Neural cell (in vitro differentiated cells): ENCODE data around the gene PIGQ. TPM values are rescaled to one million over a fixed set of nuclear protein-coding genes. Genes with fewer than 3 reads are reported as not detected.

ENCODE experiments used
- H2AFZ ChIP-seq: fragments of 200-600, 300-800 bp; sonication (generic), shearing (Covaris generic); 2 replicates; pipeline ENCODE4 v1.6.0; 2014; ENCODE audit warnings: low read depth, mild to moderate bottlenecking, antibody characterized with exemption, low read length, moderate library complexity
- H3F3A ChIP-seq: fragments of 200-600 bp; shearing (Covaris generic); 2 replicates; pipeline ENCODE4 v1.6.1; 2016; ENCODE audit warnings: mild to moderate bottlenecking, moderate library complexity, mixed read lengths, antibody characterized with exemption, low read length; ENCODE audit not compliant: insufficient read depth, poor library complexity, severe bottlenecking
- H3K27ac ChIP-seq: fragments of 200-600, 300-800 bp; sonication (generic), shearing (Covaris generic); 2 replicates; pipeline ENCODE4 v1.5.1; 2014; ENCODE audit warnings: mild to moderate bottlenecking, low read length, moderate library complexity
- H3K27me3 ChIP-seq: fragments of 300-800, 200-600 bp; sonication (generic), shearing (Covaris generic); 2 replicates; pipeline ENCODE4 v1.6.0; 2014; ENCODE audit warnings: mild to moderate bottlenecking, low read depth, low read length, moderate library complexity; ENCODE audit not compliant: insufficient read depth
- H3K36me3 ChIP-seq: fragments of 300-800, 200-600 bp; sonication (generic), shearing (Covaris generic); 2 replicates; pipeline ENCODE4 v1.5.1; 2014; ENCODE audit warnings: mild to moderate bottlenecking, antibody characterized with exemption, low read length, moderate library complexity; ENCODE audit not compliant: insufficient read depth
- H3K4me2 ChIP-seq: fragments of 300-800, 200-600 bp; sonication (generic), shearing (Covaris generic); 2 replicates; pipeline ENCODE4 v1.6.0; 2014; ENCODE audit warnings: mild to moderate bottlenecking, low read length
- H3K4me3 ChIP-seq: fragments of 300-800, 200-600 bp; sonication (generic), shearing (Covaris generic); 2 replicates; pipeline ENCODE4 v1.5.1; 2014; ENCODE audit warnings: mild to moderate bottlenecking, low read length, moderate library complexity
- H3K79me2 ChIP-seq: fragments of 200-600 bp; shearing (Covaris generic); replicated peaks from 2 replicates; pipeline ENCODE4 v1.6.0; 2014; ENCODE audit warnings: mild to moderate bottlenecking, low read length, moderate library complexity; ENCODE audit not compliant: insufficient read depth
- H3K9ac ChIP-seq: fragments of 300-800, 200-600 bp; sonication (generic), shearing (Covaris generic); 2 replicates; pipeline ENCODE4 v1.6.1; 2016; ENCODE audit warnings: mild to moderate bottlenecking, low read length, mixed read lengths
- H3K9me2 ChIP-seq: fragments of 200-600 bp; shearing (Covaris generic); 2 replicates; pipeline ENCODE4 v1.6.1; 2016; ENCODE audit warnings: mild to moderate bottlenecking, low read length, mixed read lengths; ENCODE audit not compliant: insufficient read depth
- H3K9me3 ChIP-seq: fragments of 200-600, 300-800 bp; sonication (generic), shearing (Covaris generic); 2 replicates; pipeline ENCODE4 v1.6.1; 2016; ENCODE audit warnings: mild to moderate bottlenecking, mixed run types, low read length, moderate library complexity, mixed read lengths
- H4K20me1 ChIP-seq: fragments of 200-600 bp; shearing (Covaris generic); 2 replicates; pipeline ENCODE4 v1.6.1; 2016; ENCODE audit warnings: mild to moderate bottlenecking, mixed run types; ENCODE audit not compliant: insufficient read depth
- CTCF ChIP-seq: fragments of 450-650 bp; IDR thresholded peaks from 2 replicates; pipeline ENCODE4 v1.5.1; 2014; ENCODE audit warnings: antibody characterized with exemption, mild to moderate bottlenecking, moderate library complexity; ENCODE audit not compliant: poor library complexity, severe bottlenecking
- EP300 ChIP-seq: fragments of 450-650 bp; conservative IDR thresholded peaks from 2 replicates; pipeline ENCODE4 v1.6.1; 2014; ENCODE audit warnings: antibody characterized with exemption, mild to moderate bottlenecking, moderate library complexity; ENCODE audit not compliant: poor library complexity, severe bottlenecking
- EZH2 ChIP-seq: fragments of 200-600, 300-800 bp; shearing (Covaris generic), sonication (generic); IDR thresholded peaks from 2 replicates; pipeline ENCODE4 v1.6.1; 2014; ENCODE audit warnings: antibody characterized with exemption, low read length, borderline replicate concordance, mild to moderate bottlenecking; ENCODE audit not compliant: insufficient read depth, poor library complexity, severe bottlenecking
- MXI1 ChIP-seq: fragments of 450-650 bp; conservative IDR thresholded peaks from 2 replicates; pipeline ENCODE4 v1.6.1; 2014; ENCODE audit warnings: antibody characterized with exemption, mild to moderate bottlenecking; ENCODE audit not compliant: poor library complexity, severe bottlenecking
- POLR2AphosphoS5 ChIP-seq: IDR thresholded peaks from 2 replicates; pipeline ENCODE4 v1.6.1; 2012
- RAD21 ChIP-seq: fragments of 450-650 bp; conservative IDR thresholded peaks from 2 replicates; pipeline ENCODE4 v1.6.1; 2014; ENCODE audit warnings: antibody characterized with exemption, mild to moderate bottlenecking, moderate library complexity
- REST ChIP-seq: IDR thresholded peaks from 2 replicates; pipeline ENCODE4 v1.6.1; 2012; ENCODE audit warnings: borderline replicate concordance
- SMC3 ChIP-seq: fragments of 450-650 bp; conservative IDR thresholded peaks from 2 replicates; pipeline ENCODE4 v1.6.1; 2014; ENCODE audit warnings: antibody characterized with exemption, mild to moderate bottlenecking, moderate library complexity; ENCODE audit not compliant: poor library complexity
- TAF1 ChIP-seq: IDR thresholded peaks from 2 replicates; pipeline ENCODE4 v1.6.1; 2012; ENCODE audit warnings: low read depth
- polyA plus RNA-seq: library from polyadenylated mRNA; depleted of rRNA; stranded (reverse); fragments of >200 nt; gene quantifications from 2 replicates; pipeline ENCODE4 v1.2.3, GENCODE V29; 2014

The PIGQ gene
- polyA plus RNA-seq, 1 donor from 2014 or later, result 69.2 TPM

DNA sequence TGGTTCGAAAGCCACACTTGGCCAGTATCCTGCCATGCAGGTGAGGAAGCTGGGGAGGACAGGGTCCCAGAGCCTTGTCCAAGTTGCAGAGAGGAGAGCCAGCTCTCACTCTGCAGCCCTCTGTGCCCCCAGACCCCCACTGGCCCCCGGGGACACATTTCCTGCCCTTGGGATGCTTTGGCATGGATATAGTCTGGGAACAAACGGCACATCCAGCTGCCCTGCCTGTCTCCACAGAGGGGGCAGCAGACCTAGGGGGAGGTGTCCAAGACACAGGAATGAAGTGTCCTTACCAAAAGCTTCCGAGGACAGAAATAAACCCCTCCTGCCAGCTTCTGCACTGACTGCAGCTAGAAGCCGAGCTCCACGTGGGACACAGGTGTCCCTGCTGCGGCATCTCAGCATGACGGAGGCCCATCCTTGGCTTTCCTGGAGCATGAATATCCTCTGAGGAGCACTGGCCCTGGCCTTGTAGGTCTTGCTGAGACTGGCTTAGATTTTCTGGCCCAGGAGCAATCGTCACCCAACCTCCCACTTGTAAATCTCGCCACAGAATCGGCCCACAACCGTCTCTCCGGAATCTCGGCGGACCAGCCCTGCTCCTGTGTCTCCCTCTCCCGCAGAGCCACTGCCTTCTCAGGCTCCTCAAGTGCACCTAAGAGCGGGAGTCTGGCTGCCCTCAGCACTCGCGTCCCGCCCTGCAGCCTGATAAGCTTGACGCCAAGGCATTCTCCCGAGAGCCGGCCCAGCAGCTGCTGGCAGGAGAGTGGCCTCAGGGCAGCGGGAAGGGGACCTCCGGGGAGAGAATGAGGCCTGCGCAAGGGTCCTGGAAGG is 43.4 kb upstream of the PIGQ start:
- H2AFZ ChIP-seq, result peak overlapping the region; percentile 14
- peak overlapping the region; percentile 92 for H3K4me2 ChIP-seq
- H3K27me3 ChIP-seq, result no peaks in the 10 kb centered on the region
- no peaks in the 10 kb centered on the region for H3K9me2 ChIP-seq
- peak overlapping the region; percentile 86 for H3K9ac ChIP-seq
- H3F3A ChIP-seq, result no peaks in the 10 kb centered on the region
- TF ChIP-seq EP300 (no peak), MXI1 (no peak), SMC3 (no peak), CTCF (no peak), TAF1 (no peak), POLR2AphosphoS5 (no peak), RAD21 (no peak), REST (no peak), EZH2 (no peak)
- peak overlapping the region; percentile 97 for H3K4me3 ChIP-seq
- H3K27ac ChIP-seq, result peak overlapping the region; percentile 86
- H3K36me3 ChIP-seq, result no peaks in the 10 kb centered on the region
- no peaks in the 10 kb centered on the region for H3K9me3 ChIP-seq
- no peaks in the 10 kb centered on the region for H4K20me1 ChIP-seq
- peaks cover 16% of the 10 kb centered on the region for H3K79me2 ChIP-seq

DNA sequence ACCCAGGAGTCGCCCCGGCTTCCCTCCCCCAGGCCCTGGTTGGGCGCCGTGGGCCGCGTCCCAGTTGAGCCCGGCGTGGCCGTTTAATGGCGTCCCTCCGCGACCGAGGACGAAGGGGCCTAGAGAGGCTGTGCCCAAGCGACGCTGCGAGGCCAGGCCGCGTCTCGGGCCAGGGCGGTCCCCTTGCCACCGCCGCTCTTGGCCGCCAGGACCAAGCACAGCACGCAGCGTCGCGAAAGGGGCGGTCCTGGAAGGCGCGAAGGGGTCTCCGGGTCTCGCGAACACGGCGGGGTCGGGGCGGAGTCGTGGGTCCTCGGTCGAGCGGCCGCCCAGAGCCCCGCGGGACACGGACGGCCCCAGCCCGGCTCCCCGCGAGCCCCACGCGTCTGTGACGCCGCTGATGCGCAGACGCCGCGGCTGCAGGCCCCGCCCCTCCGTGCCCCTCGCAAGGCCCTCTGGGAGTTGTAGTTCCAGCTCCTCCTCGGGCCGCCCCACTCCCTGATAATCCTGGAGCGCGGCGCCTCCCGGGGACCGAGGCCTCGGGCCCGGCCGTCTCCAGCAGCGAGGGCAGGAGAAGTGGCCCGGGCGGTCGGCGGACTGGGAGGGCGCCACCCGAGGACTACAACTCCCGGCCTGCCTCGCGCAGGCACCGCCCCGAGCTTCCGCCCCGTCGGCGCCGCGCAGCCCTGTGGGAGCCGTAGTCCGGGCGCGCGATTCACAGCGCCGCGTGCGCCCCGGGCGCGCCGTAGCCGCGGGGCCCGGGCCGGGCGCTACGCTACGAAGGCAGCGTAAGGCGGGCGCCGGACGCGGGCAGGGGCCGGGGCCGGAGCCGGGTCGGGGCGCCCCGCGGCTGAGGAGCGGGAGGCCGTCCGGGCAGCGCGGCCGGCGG is 42.5 kb upstream of the PIGQ start, which contains the start of gene CAPN15:
Gene CAPN15, plus strand, starts transcription at position 698 of the 889 bp plus-strand sequence. CDS start 19,127 bp downstream, outside the sequence.
- H3K4me2 ChIP-seq, result peak within 1 kb of the TSS; percentile 92
- H3K27ac ChIP-seq, result peak within 1 kb of the TSS; percentile 86
- peaks cover 16% of the 10 kb centered on the region for H3K79me2 ChIP-seq
- TF ChIP-seq EP300, result peak; percentile 68
- TF ChIP-seq REST, result no peak
- peak; percentile 42 for TF ChIP-seq CTCF
- TF ChIP-seq RAD21, result peak; percentile 29
- peak; percentile 79 for TF ChIP-seq MXI1
- peak; percentile 78 for TF ChIP-seq POLR2AphosphoS5
- TF ChIP-seq TAF1, result peak; percentile 27
- TF ChIP-seq EZH2, result no peak
- peak; percentile 32 for TF ChIP-seq SMC3
- H3F3A ChIP-seq, result no peaks in the 10 kb centered on the region
- no peaks in the 10 kb centered on the region for H3K9me2 ChIP-seq
- no peaks in the 10 kb centered on the region for H3K9me3 ChIP-seq
- H2AFZ ChIP-seq, result peak within 1 kb of the TSS; percentile 14
- H3K27me3 ChIP-seq, result no peaks in the 10 kb centered on the region
- H3K9ac ChIP-seq, result peak within 1 kb of the TSS; percentile 86
- no peaks in the 10 kb centered on the region for H4K20me1 ChIP-seq
- H3K4me3 ChIP-seq, result peak within 1 kb of the TSS; percentile 97
- no peaks in the 10 kb centered on the region for H3K36me3 ChIP-seq
